ENCODE measurements around the gene GTPBP6.
"Not testable (repeated sequence)": the region's sequence is repeated elsewhere in the genome, so short reads cannot be mapped to it uniquely, and the experiment has no call there.

Gene GTPBP6

GRCh38 chrX:262381-262909 lies 56.2 kb downstream of the GTPBP6 start:
- DNase-seq: no peak

GRCh38 chrX:261919-262352 lies 56.7 kb downstream of the GTPBP6 start:
- DNase-seq: no peak

- DNase-seq: no peak
Measured at GRCh38 chrX:261167-261918, 57.3 kb downstream of the GTPBP6 start.

GRCh38 chrX:259692-260355 lies 58.8 kb downstream of the GTPBP6 start:
- DNase-seq: no peak

- DNase-seq: no peak
Measured at GRCh38 chrX:258291-259040, 60.1 kb downstream of the GTPBP6 start.

- no peak for DNase-seq
Measured at GRCh38 chrX:257681-258289, 60.8 kb downstream of the GTPBP6 start.

- not testable (repeated sequence) for DNase-seq
Measured at GRCh38 chrX:257054-257453, 61.5 kb downstream of the GTPBP6 start.

GRCh38 chrX:255923-256331 lies 62.7 kb downstream of the GTPBP6 start:
- DNase-seq: no peak

All from NCI-H1694 treated with DMSO at 0.1 percent for 48 hours (cell line).